HCT116 (cell line): ENCODE results near the gene OR2H1. TPM values are rescaled to one million over a fixed set of nuclear protein-coding genes. Genes with fewer than 3 reads are reported as not detected.

Experiments used
- ATAC-seq: fragments of 200-7000 bp; cut with Tn5 transposase; 2 replicates; pipeline ENCODE4 v1.9.1; 2020; ENCODE audit warnings: mild to moderate bottlenecking, moderate library complexity
- BruUV-seq: library from RNA; stranded (reverse); fragments of 400-500 nt; replicated peaks from 2 replicates; lab custom pipeline; 2021; lab: Mats Ljungman, UMichigan
- CTCF ChIA-PET: fragments of 300-600 bp; sonication (Branson Sonifier 250); formaldehyde crosslinking; loops from one replicate; lab custom pipeline; 2021; ENCODE audit warnings: antibody characterized with exemption; lab: Charles Lee
- POLR2A ChIA-PET: fragments of 300-600, 350-600 bp; sonication (Branson Sonifier 250); formaldehyde crosslinking; loops from one replicate; lab custom pipeline; 2021; ENCODE audit warnings: antibody characterized with exemption; lab: Charles Lee
- RAD21 ChIA-PET, 2 experiments: fragments of 300-600 bp; sonication (Branson Sonifier 250); formaldehyde crosslinking; loops; one replicate each; lab custom pipeline; 2023; ENCODE audit warnings: low total read pairs in 2 of 2; ENCODE audit not compliant: uncharacterized antibody in 2 of 2, unreplicated experiment in 2 of 2, low non-redundant PET in 1 of 2; lab: Charles Lee
- DNase-seq: peaks from one replicate; pipeline ENCODE4 v3.0.0-alpha.2; 2010; ENCODE audit warnings: low read depth, low spot score
- H2AFZ ChIP-seq: fragments of 200-600 bp; shearing (Covaris generic), sonication (generic); 2 replicates; pipeline ENCODE4 v1.6.1; 2017; ENCODE audit warnings: low read depth, mixed run types, mixed read lengths, antibody characterized with exemption, low read length; ENCODE audit not compliant: poor library complexity, severe bottlenecking
- H3K27ac ChIP-seq: 2 replicates; pipeline ENCODE4 v1.5.1; 2012; ENCODE audit warnings: low read depth, low read length
- H3K27me3 ChIP-seq: fragments of 200-600 bp; sonication (generic); 2 replicates; pipeline ENCODE4 v1.6.1; 2016; ENCODE audit warnings: mixed run types, low read length, mixed read lengths; ENCODE audit not compliant: insufficient read depth
- H3K36me3 ChIP-seq, 2 experiments: fragments of 200-500 bp in 1 of 2; fragments of 200-600 bp in 1 of 2; sonication (Bioruptor generic) in 1 of 2; sonication (generic) in 1 of 2; 2 replicates each; pipeline versions ENCODE4 v1.5.1 to v1.6.1; 2014 to 2016; ENCODE audit warnings: low read length in 2 of 2, inconsistent platforms in 1 of 2, mixed read lengths in 1 of 2, mixed run types in 1 of 2; ENCODE audit not compliant: insufficient read depth in 2 of 2, control insufficient read depth in 1 of 2
- H3K4me1 ChIP-seq, 2 experiments: fragments of 200-600 bp in 1 of 2; sonication (generic) in 1 of 2; 2 replicates each; pipeline versions ENCODE4 v1.5.1 to v1.6.1; 2012 to 2017; ENCODE audit warnings: low read length in 2 of 2, inconsistent platforms in 1 of 2, mild to moderate bottlenecking in 1 of 2, mixed read lengths in 1 of 2, mixed run types in 1 of 2, moderate library complexity in 1 of 2; ENCODE audit not compliant: insufficient read depth in 2 of 2, control insufficient read depth in 1 of 2
- H3K4me2 ChIP-seq: fragments of 200-600 bp; sonication (generic); 2 replicates; pipeline ENCODE4 v1.6.1; 2017; ENCODE audit warnings: mixed run types, low read length, mixed read lengths
- H3K4me3 ChIP-seq, 2 experiments: fragments of 200-600 bp in 1 of 2; sonication (generic) in 1 of 2; replicated peaks in 1 of 2; 2 replicates each; pipeline ENCODE4 v1.5.1; 2011 to 2016; ENCODE audit warnings: low read length in 2 of 2, control low read depth in 1 of 2, low read depth in 1 of 2, mild to moderate bottlenecking in 1 of 2, mixed read lengths in 1 of 2, mixed run types in 1 of 2
- H3K79me2 ChIP-seq: fragments of 200-600 bp; sonication (generic); 2 replicates; pipeline ENCODE4 v1.6.1; 2017; ENCODE audit warnings: mild to moderate bottlenecking, mixed run types, low read length, moderate library complexity, mixed read lengths; ENCODE audit not compliant: insufficient read depth
- H3K9ac ChIP-seq: fragments of 200-600 bp; sonication (generic); 2 replicates; pipeline ENCODE4 v1.6.1; 2016; ENCODE audit warnings: low read length, mixed read lengths
- H3K9me2 ChIP-seq: fragments of 200-600 bp; sonication (generic), shearing (Covaris generic); 2 replicates; pipeline ENCODE4 v1.6.1; 2017; ENCODE audit warnings: mixed run types, mild to moderate bottlenecking, moderate library complexity; ENCODE audit not compliant: insufficient read depth
- H3K9me3 ChIP-seq, 2 experiments: fragments of 200-500 bp in 1 of 2; fragments of 200-600 bp in 1 of 2; sonication (Bioruptor generic) in 1 of 2; sonication (generic) in 1 of 2; 2 replicates each; pipeline ENCODE4 v1.6.1; 2014 to 2017; ENCODE audit warnings: low read length in 2 of 2, mixed read lengths in 2 of 2, inconsistent platforms in 1 of 2, low read depth in 1 of 2, mild to moderate bottlenecking in 1 of 2, mixed run types in 1 of 2, moderate library complexity in 1 of 2; ENCODE audit not compliant: control insufficient read depth in 1 of 2, insufficient read depth in 1 of 2
- H4K20me1 ChIP-seq: fragments of 200-600 bp; sonication (generic), shearing (Covaris generic); 2 replicates; pipeline ENCODE4 v1.6.1; 2017; ENCODE audit warnings: mixed run types, mild to moderate bottlenecking, moderate library complexity; ENCODE audit not compliant: insufficient read depth
- CBX3 ChIP-seq: IDR thresholded peaks from 2 replicates; pipeline ENCODE4 v1.6.1; 2012; ENCODE audit warnings: low read depth
- CEBPB ChIP-seq: IDR thresholded peaks from 2 replicates; pipeline ENCODE4 v1.6.1; 2012; ENCODE audit warnings: low read depth
- EGR1 ChIP-seq: IDR thresholded peaks from 2 replicates; pipeline ENCODE4 v1.6.1; 2012; ENCODE audit warnings: low read depth
- EZH2phosphoT487 ChIP-seq: fragments of 200-600 bp; IDR thresholded peaks from 2 replicates; pipeline ENCODE4 v1.6.1; 2018; ENCODE audit warnings: antibody characterized with exemption, borderline replicate concordance
- FOSL1 ChIP-seq: IDR thresholded peaks from 2 replicates; pipeline ENCODE4 v1.6.1; 2012; ENCODE audit warnings: low read depth
- JUND ChIP-seq: IDR thresholded peaks from 2 replicates; pipeline ENCODE4 v1.6.1; 2012
- RAD21 ChIP-seq: IDR thresholded peaks from 2 replicates; pipeline ENCODE4 v1.6.1; 2012; ENCODE audit warnings: low read depth, mild to moderate bottlenecking
- SP1 ChIP-seq: IDR thresholded peaks from 2 replicates; pipeline ENCODE4 v1.6.1; 2012; ENCODE audit warnings: low read depth
- SRF ChIP-seq: IDR thresholded peaks from 2 replicates; pipeline ENCODE4 v1.6.1; 2012; ENCODE audit warnings: low read depth
- YY1 ChIP-seq: IDR thresholded peaks from 2 replicates; pipeline ENCODE4 v1.6.1; 2011; ENCODE audit warnings: low read length, low read depth, moderate library complexity, mild to moderate bottlenecking; ENCODE audit not compliant: insufficient replicate concordance; ENCODE audit errors: extremely low read depth
- ZFX ChIP-seq: fragments of 450-650 bp; IDR thresholded peaks from 2 replicates; pipeline ENCODE4 v1.6.1; 2017
- ZNF274 ChIP-seq: fragments of 200-500 bp; sonication (Bioruptor generic); IDR thresholded peaks from 2 replicates; pipeline ENCODE4 v1.6.1; 2014; ENCODE audit warnings: mild to moderate bottlenecking, low read depth, low read length, inconsistent platforms
- intact Hi-C: fragments of 100-400 bp; cut with micrococcal nuclease; formaldehyde crosslinking; loops from 2 replicates; pipeline ENCODE4 v1.10.0; 2022
- total RNA-seq: library from RNA; stranded (reverse); gene quantifications from one replicate; pipeline ENCODE4 v1.2.1, GENCODE V29; 2021; ENCODE audit not compliant: unreplicated experiment
- TF ChIP-seq, protein P1 (sequence below): IDR thresholded peaks from 2 replicates; pipeline ENCODE4 v1.6.1; 2012
- TF ChIP-seq, protein P2 (sequence below): IDR thresholded peaks from 2 replicates; pipeline ENCODE4 v1.6.1; 2012
- TF ChIP-seq, protein P3 (sequence below): IDR thresholded peaks from 2 replicates; pipeline ENCODE4 v1.6.1; 2011; ENCODE audit warnings: mild to moderate bottlenecking, low read length, moderate library complexity; ENCODE audit not compliant: insufficient replicate concordance; ENCODE audit errors: extremely low read depth
- TF ChIP-seq, protein P4 (sequence below): IDR thresholded peaks from 2 replicates; pipeline ENCODE4 v1.6.1; 2012; ENCODE audit warnings: low read depth

The OR2H1 gene
- total RNA-seq, 1 experiment from 2014 or later, result not detected

DNA sequence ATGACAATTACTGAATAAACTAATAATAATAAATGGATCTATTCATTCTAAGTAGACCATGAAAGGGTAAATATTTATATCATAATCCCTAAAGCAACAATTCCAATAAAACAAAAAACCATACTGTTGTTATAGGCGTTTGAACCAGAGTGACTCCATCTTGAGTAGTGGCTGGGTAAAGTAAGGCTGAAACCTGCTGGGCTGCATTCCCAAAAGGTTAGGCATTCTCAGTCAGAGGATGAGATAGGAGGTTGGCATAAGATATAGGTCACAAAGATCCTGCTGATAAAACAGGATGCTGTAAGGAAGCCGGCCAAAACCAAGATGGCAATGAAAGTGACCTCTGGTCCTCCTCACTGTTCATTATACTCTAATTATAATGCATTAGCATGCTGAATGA is 8.3 kb downstream of the OR2H1 start:
- TF ChIP-seq SP1 (no peak), ZNF274 (no peak), RAD21 (no peak), YY1 (no peak), JUND (no peak), CBX3 (no peak)
- TF ChIP-seq, protein P1, sequence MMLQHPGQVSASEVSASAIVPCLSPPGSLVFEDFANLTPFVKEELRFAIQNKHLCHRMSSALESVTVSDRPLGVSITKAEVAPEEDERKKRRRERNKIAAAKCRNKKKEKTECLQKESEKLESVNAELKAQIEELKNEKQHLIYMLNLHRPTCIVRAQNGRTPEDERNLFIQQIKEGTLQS, result no peak
- TF ChIP-seq, protein P2, sequence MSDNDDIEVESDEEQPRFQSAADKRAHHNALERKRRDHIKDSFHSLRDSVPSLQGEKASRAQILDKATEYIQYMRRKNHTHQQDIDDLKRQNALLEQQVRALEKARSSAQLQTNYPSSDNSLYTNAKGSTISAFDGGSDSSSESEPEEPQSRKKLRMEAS, result no peak
- Histone ChIP-seq H3K4me2 (no peak overlapping the region), H3K9me3 (no peaks in the 10 kb centered on the region), H3K36me3 (no peaks in the 10 kb centered on the region), H3K4me3 (no peak overlapping the region), H3K27me3 (no peaks in the 10 kb centered on the region), H3K79me2 (no peaks in the 10 kb centered on the region), H4K20me1 (no peaks in the 10 kb centered on the region), H3K9ac (no peak overlapping the region), H2AFZ (no peak overlapping the region), H3K9me2 (no peaks in the 10 kb centered on the region), H3K4me1 (0 out of 4 replicates have a peak, but pooled peaks cover 0 to 3% of the 10 kb centered on the region in 2 experiments), H3K27ac (no peak overlapping the region)
- BruUV-seq, result no TSS peak
- ATAC-seq (no peak), DNase-seq (no peak)
- ChIA-PET POLR2A (no interaction called here), RAD21 (no interaction called here), CTCF (no interaction called here)
- intact Hi-C loops, result no loop called here

DNA sequence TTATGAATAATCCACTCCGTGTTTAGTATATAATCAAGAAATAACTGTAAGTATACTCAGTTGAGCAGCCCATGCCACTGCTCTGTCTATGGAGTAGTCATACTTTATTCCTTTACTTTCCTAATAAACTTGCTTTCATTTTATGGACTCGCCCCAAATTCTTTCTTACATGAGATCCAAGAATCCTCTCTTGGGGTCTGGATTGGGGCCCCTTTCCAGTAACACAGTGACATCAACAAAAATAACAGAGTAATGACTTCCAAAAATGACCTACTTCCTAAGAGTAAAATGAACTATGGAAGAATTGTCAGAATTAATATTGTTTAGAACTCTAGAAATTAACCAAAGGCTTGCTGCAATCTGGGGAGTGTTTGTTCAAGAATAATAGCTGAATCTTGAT is 8.8 kb downstream of the OR2H1 start:
- Histone ChIP-seq H2AFZ (no peak overlapping the region), H3K27ac (no peak overlapping the region), H3K9me2 (no peaks in the 10 kb centered on the region), H3K27me3 (no peaks in the 10 kb centered on the region), H3K4me3 (no peak overlapping the region), H3K4me1 (0 out of 4 replicates have a peak, but pooled peaks cover 0 to 3% of the 10 kb centered on the region in 2 experiments), H3K79me2 (no peaks in the 10 kb centered on the region), H3K9ac (no peak overlapping the region), H4K20me1 (no peaks in the 10 kb centered on the region), H3K9me3 (no peaks in the 10 kb centered on the region), H3K4me2 (no peak overlapping the region), H3K36me3 (no peaks in the 10 kb centered on the region)
- intact Hi-C loops, result no loop called here
- no peak for ATAC-seq
- DNase-seq, result no peak
- ChIA-PET RAD21 (no interaction called here), CTCF (no interaction called here), POLR2A (no interaction called here)
- no TSS peak for BruUV-seq
- TF ChIP-seq, protein P3, sequence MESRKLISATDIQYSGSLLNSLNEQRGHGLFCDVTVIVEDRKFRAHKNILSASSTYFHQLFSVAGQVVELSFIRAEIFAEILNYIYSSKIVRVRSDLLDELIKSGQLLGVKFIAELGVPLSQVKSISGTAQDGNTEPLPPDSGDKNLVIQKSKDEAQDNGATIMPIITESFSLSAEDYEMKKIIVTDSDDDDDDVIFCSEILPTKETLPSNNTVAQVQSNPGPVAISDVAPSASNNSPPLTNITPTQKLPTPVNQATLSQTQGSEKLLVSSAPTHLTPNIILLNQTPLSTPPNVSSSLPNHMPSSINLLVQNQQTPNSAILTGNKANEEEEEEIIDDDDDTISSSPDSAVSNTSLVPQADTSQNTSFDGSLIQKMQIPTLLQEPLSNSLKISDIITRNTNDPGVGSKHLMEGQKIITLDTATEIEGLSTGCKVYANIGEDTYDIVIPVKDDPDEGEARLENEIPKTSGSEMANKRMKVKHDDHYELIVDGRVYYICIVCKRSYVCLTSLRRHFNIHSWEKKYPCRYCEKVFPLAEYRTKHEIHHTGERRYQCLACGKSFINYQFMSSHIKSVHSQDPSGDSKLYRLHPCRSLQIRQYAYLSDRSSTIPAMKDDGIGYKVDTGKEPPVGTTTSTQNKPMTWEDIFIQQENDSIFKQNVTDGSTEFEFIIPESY, result no peak
- TF ChIP-seq FOSL1 (no peak), ZFX (no peak), SRF (no peak), EZH2phosphoT487 (no peak), RAD21 (no peak), CEBPB (no peak), ZNF274 (no peak), JUND (no peak), EGR1 (no peak), SP1 (no peak)
- TF ChIP-seq, protein P4, sequence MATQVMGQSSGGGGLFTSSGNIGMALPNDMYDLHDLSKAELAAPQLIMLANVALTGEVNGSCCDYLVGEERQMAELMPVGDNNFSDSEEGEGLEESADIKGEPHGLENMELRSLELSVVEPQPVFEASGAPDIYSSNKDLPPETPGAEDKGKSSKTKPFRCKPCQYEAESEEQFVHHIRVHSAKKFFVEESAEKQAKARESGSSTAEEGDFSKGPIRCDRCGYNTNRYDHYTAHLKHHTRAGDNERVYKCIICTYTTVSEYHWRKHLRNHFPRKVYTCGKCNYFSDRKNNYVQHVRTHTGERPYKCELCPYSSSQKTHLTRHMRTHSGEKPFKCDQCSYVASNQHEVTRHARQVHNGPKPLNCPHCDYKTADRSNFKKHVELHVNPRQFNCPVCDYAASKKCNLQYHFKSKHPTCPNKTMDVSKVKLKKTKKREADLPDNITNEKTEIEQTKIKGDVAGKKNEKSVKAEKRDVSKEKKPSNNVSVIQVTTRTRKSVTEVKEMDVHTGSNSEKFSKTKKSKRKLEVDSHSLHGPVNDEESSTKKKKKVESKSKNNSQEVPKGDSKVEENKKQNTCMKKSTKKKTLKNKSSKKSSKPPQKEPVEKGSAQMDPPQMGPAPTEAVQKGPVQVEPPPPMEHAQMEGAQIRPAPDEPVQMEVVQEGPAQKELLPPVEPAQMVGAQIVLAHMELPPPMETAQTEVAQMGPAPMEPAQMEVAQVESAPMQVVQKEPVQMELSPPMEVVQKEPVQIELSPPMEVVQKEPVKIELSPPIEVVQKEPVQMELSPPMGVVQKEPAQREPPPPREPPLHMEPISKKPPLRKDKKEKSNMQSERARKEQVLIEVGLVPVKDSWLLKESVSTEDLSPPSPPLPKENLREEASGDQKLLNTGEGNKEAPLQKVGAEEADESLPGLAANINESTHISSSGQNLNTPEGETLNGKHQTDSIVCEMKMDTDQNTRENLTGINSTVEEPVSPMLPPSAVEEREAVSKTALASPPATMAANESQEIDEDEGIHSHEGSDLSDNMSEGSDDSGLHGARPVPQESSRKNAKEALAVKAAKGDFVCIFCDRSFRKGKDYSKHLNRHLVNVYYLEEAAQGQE, result no peak
- TF ChIP-seq, protein P2, result no peak
